Ishikawa (cell line): ENCODE results near the gene HOMER2.

Experiments
- CEBPB ChIP-seq: IDR thresholded peaks from 2 replicates; pipeline ENCODE4 v1.6.1; 2012
- MAX ChIP-seq: IDR thresholded peaks from 2 replicates; pipeline ENCODE4 v1.6.1; 2012
- NFIC ChIP-seq: IDR thresholded peaks from 2 replicates; pipeline ENCODE4 v1.6.1; 2012
- RAD21 ChIP-seq: IDR thresholded peaks from 2 replicates; pipeline ENCODE4 v1.6.1; 2012; ENCODE audit warnings: low read depth
- REST ChIP-seq: IDR thresholded peaks from 2 replicates; pipeline ENCODE4 v1.6.1; 2012; ENCODE audit warnings: low read depth, mild to moderate bottlenecking
- TAF1 ChIP-seq: IDR thresholded peaks from 2 replicates; pipeline ENCODE4 v1.6.1; 2012; ENCODE audit warnings: low read depth, mild to moderate bottlenecking
- USF1 ChIP-seq: IDR thresholded peaks from 2 replicates; pipeline ENCODE4 v1.6.1; 2012
- YY1 ChIP-seq: IDR thresholded peaks from 2 replicates; pipeline ENCODE4 v1.6.1; 2012; ENCODE audit warnings: low read depth

GRCh38 chr15:82898961-82899360, 53.6 kb downstream of the HOMER2 start:
- TF ChIP-seq YY1 (no peak), MAX (no peak), RAD21 (no peak), CEBPB (no peak), REST (no peak), NFIC (no peak), USF1 (no peak), TAF1 (no peak)
